GM12891 (cell line): Measurements from ENCODE around the gene TNPO3.

Source experiments
- POLR2A ChIP-seq: IDR thresholded peaks from 2 replicates; pipeline ENCODE4 v1.6.1; 2011; ENCODE audit warnings: low read depth, low read length, control low read depth
- POLR2AphosphoS5 ChIP-seq: IDR thresholded peaks from 2 replicates; pipeline ENCODE4 v1.6.1; 2011; ENCODE audit warnings: low read depth, low read length, control low read depth
- TAF1 ChIP-seq: IDR thresholded peaks from 2 replicates; pipeline ENCODE4 v1.6.1; 2011; ENCODE audit warnings: low read depth, low read length, control low read depth

DNA sequence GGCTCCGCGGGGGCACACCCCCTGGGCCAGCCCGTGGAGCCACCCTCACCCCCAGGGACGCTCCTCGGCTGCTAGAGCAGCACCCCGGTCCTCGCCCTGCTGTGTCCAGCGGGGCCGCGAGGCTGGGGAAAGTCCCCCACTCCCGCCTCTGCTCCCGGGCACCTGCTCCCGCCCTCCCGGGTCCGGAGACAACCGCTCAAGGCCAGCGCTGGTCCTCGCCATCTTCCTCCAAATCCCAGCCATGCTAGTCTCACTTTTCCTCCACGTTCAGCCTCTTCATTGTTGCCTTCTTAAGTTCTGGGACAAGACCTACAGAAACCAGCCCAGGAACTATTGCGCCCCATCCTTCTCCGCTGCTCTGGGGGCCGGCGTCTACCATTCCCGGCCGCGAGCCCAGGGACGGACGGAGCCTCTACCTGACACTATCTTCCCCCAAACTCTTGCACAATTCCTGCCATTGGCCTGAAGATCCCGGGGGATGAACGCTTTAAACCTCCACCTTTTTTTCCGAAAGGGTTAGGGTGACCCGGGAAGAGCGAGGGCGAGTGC, 139.6 kb downstream of the TNPO3 start:
- TF ChIP-seq POLR2A (no peak), POLR2AphosphoS5 (no peak), TAF1 (no peak)
